ENCODE measurements around the gene ZNF880.

The ZNF880 gene

GRCh38 chr19:52398081-52398441 lies 28.3 kb downstream of the ZNF880 start:
- peaks cover 20% of the 10 kb centered on the region for H3K4me1 Mint-ChIP-seq (ENCODE audit: low read depth)
- DNase-seq = no peak
- peaks cover 88% of the 10 kb centered on the region for H3K36me3 Mint-ChIP-seq (ENCODE audit: low read depth)

GRCh38 chr19:52410276-52410675 lies 40.6 kb downstream of the ZNF880 start:
- Mint-ChIP-seq H3K9me3 (peaks cover 73% of the 10 kb centered on the region), H3K36me3 (ENCODE audit: low read depth) (peaks cover 99% of the 10 kb centered on the region)

More at GRCh38 chr19:52398081-52398441, 28.3 kb downstream of the ZNF880 start:
- H3K9me3 Mint-ChIP-seq = peaks cover 64% of the 10 kb centered on the region
- H3K27ac Mint-ChIP-seq = peak overlapping the region; percentile 87
- no peaks in the 10 kb centered on the region for H3K27me3 Mint-ChIP-seq
- peak overlapping the region; percentile 82 for H3K4me3 Mint-ChIP-seq

GRCh38 chr19:52415711-52416110 lies 46.0 kb downstream of the ZNF880 start:
- Mint-ChIP-seq H3K27ac (no peak overlapping the region), H3K4me1 (ENCODE audit: low read depth) (no peaks in the 10 kb centered on the region), H3K9me3 (peaks cover 81% of the 10 kb centered on the region), H3K36me3 (ENCODE audit: low read depth) (peaks cover 66% of the 10 kb centered on the region), H3K27me3 (no peaks in the 10 kb centered on the region), H3K4me3 (no peak overlapping the region)
- no peak for DNase-seq

More at GRCh38 chr19:52410276-52410675, 40.6 kb downstream of the ZNF880 start:
- H3K27me3 Mint-ChIP-seq = no peaks in the 10 kb centered on the region
- H3K27ac Mint-ChIP-seq = no peak overlapping the region
- no peak overlapping the region for H3K4me3 Mint-ChIP-seq
- no peak for DNase-seq
- no peaks in the 10 kb centered on the region for H3K4me1 Mint-ChIP-seq (ENCODE audit: low read depth)

GRCh38 chr19:52428937-52429336 lies 59.2 kb downstream of the ZNF880 start, which contains the start of gene ZNF534:
ZNF534 (plus strand) TSS chr19:52429148; CDS start chr19:52431475, 2,327 bp downstream.
- no peaks in the 10 kb centered on the region for H3K4me1 Mint-ChIP-seq (ENCODE audit: low read depth)
- DNase-seq = no peak
- H3K9me3 Mint-ChIP-seq = peaks cover 36% of the 10 kb centered on the region
- H3K4me3 Mint-ChIP-seq = no peak within 1 kb of the TSS
- H3K27ac Mint-ChIP-seq = no peak within 1 kb of the TSS
- peaks cover 47% of the 10 kb centered on the region for H3K36me3 Mint-ChIP-seq (ENCODE audit: low read depth)
- no peaks in the 10 kb centered on the region for H3K27me3 Mint-ChIP-seq

Data from activated T-cell treated with anti-CD3 and anti-CD28 coated beads, Interleukin-2, amount 50 U/mL, for 24 hours (primary cell).